Neural cell (in vitro differentiated cells): Measurements from ENCODE around the gene HGF. TPM values are rescaled to one million over a fixed set of nuclear protein-coding genes. Genes with fewer than 3 reads are reported as not detected.

ENCODE experiments used
- H2AFZ ChIP-seq: fragments of 200-600, 300-800 bp; sonication (generic), shearing (Covaris generic); 2 replicates; pipeline ENCODE4 v1.6.0; 2014; ENCODE audit warnings: low read depth, mild to moderate bottlenecking, antibody characterized with exemption, low read length, moderate library complexity
- H3F3A ChIP-seq: fragments of 200-600 bp; shearing (Covaris generic); 2 replicates; pipeline ENCODE4 v1.6.1; 2016; ENCODE audit warnings: mild to moderate bottlenecking, moderate library complexity, mixed read lengths, antibody characterized with exemption, low read length; ENCODE audit not compliant: insufficient read depth, poor library complexity, severe bottlenecking
- H3K27ac ChIP-seq: fragments of 200-600, 300-800 bp; sonication (generic), shearing (Covaris generic); 2 replicates; pipeline ENCODE4 v1.5.1; 2014; ENCODE audit warnings: mild to moderate bottlenecking, low read length, moderate library complexity
- H3K27me3 ChIP-seq: fragments of 300-800, 200-600 bp; sonication (generic), shearing (Covaris generic); 2 replicates; pipeline ENCODE4 v1.6.0; 2014; ENCODE audit warnings: mild to moderate bottlenecking, low read depth, low read length, moderate library complexity; ENCODE audit not compliant: insufficient read depth
- H3K36me3 ChIP-seq: fragments of 300-800, 200-600 bp; sonication (generic), shearing (Covaris generic); 2 replicates; pipeline ENCODE4 v1.5.1; 2014; ENCODE audit warnings: mild to moderate bottlenecking, antibody characterized with exemption, low read length, moderate library complexity; ENCODE audit not compliant: insufficient read depth
- H3K4me2 ChIP-seq: fragments of 300-800, 200-600 bp; sonication (generic), shearing (Covaris generic); 2 replicates; pipeline ENCODE4 v1.6.0; 2014; ENCODE audit warnings: mild to moderate bottlenecking, low read length
- H3K4me3 ChIP-seq: fragments of 300-800, 200-600 bp; sonication (generic), shearing (Covaris generic); 2 replicates; pipeline ENCODE4 v1.5.1; 2014; ENCODE audit warnings: mild to moderate bottlenecking, low read length, moderate library complexity
- H3K79me2 ChIP-seq: fragments of 200-600 bp; shearing (Covaris generic); replicated peaks from 2 replicates; pipeline ENCODE4 v1.6.0; 2014; ENCODE audit warnings: mild to moderate bottlenecking, low read length, moderate library complexity; ENCODE audit not compliant: insufficient read depth
- H3K9ac ChIP-seq: fragments of 300-800, 200-600 bp; sonication (generic), shearing (Covaris generic); 2 replicates; pipeline ENCODE4 v1.6.1; 2016; ENCODE audit warnings: mild to moderate bottlenecking, low read length, mixed read lengths
- H3K9me2 ChIP-seq: fragments of 200-600 bp; shearing (Covaris generic); 2 replicates; pipeline ENCODE4 v1.6.1; 2016; ENCODE audit warnings: mild to moderate bottlenecking, low read length, mixed read lengths; ENCODE audit not compliant: insufficient read depth
- H3K9me3 ChIP-seq: fragments of 200-600, 300-800 bp; sonication (generic), shearing (Covaris generic); 2 replicates; pipeline ENCODE4 v1.6.1; 2016; ENCODE audit warnings: mild to moderate bottlenecking, mixed run types, low read length, moderate library complexity, mixed read lengths
- H4K20me1 ChIP-seq: fragments of 200-600 bp; shearing (Covaris generic); 2 replicates; pipeline ENCODE4 v1.6.1; 2016; ENCODE audit warnings: mild to moderate bottlenecking, mixed run types; ENCODE audit not compliant: insufficient read depth
- EP300 ChIP-seq: fragments of 450-650 bp; conservative IDR thresholded peaks from 2 replicates; pipeline ENCODE4 v1.6.1; 2014; ENCODE audit warnings: antibody characterized with exemption, mild to moderate bottlenecking, moderate library complexity; ENCODE audit not compliant: poor library complexity, severe bottlenecking
- MXI1 ChIP-seq: fragments of 450-650 bp; conservative IDR thresholded peaks from 2 replicates; pipeline ENCODE4 v1.6.1; 2014; ENCODE audit warnings: antibody characterized with exemption, mild to moderate bottlenecking; ENCODE audit not compliant: poor library complexity, severe bottlenecking
- POLR2AphosphoS5 ChIP-seq: IDR thresholded peaks from 2 replicates; pipeline ENCODE4 v1.6.1; 2012
- RAD21 ChIP-seq: fragments of 450-650 bp; conservative IDR thresholded peaks from 2 replicates; pipeline ENCODE4 v1.6.1; 2014; ENCODE audit warnings: antibody characterized with exemption, mild to moderate bottlenecking, moderate library complexity
- SMC3 ChIP-seq: fragments of 450-650 bp; conservative IDR thresholded peaks from 2 replicates; pipeline ENCODE4 v1.6.1; 2014; ENCODE audit warnings: antibody characterized with exemption, mild to moderate bottlenecking, moderate library complexity; ENCODE audit not compliant: poor library complexity
- TAF1 ChIP-seq: IDR thresholded peaks from 2 replicates; pipeline ENCODE4 v1.6.1; 2012; ENCODE audit warnings: low read depth
- polyA plus RNA-seq: library from polyadenylated mRNA; depleted of rRNA; stranded (reverse); fragments of >200 nt; gene quantifications from 2 replicates; pipeline ENCODE4 v1.2.3, GENCODE V29; 2014
- TF ChIP-seq, protein P1 (sequence below): fragments of 450-650 bp; IDR thresholded peaks from 2 replicates; pipeline ENCODE4 v1.5.1; 2014; ENCODE audit warnings: antibody characterized with exemption, mild to moderate bottlenecking, moderate library complexity; ENCODE audit not compliant: poor library complexity, severe bottlenecking

Gene HGF
- polyA plus RNA-seq, 1 donor from 2014 or later = not detected

GRCh38 chr7:81655271-81655670 is 114.6 kb downstream of the HGF start:
- Histone ChIP-seq H3K9ac (no peak overlapping the region), H3K4me3 (no peak overlapping the region), H3K9me2 (no peaks in the 10 kb centered on the region), H3K9me3 (peaks cover 7% of the 10 kb centered on the region), H4K20me1 (no peaks in the 10 kb centered on the region), H3K4me2 (no peak overlapping the region), H3F3A (no peaks in the 10 kb centered on the region), H3K79me2 (no peaks in the 10 kb centered on the region), H3K27ac (no peak overlapping the region), H3K27me3 (no peaks in the 10 kb centered on the region), H3K36me3 (no peaks in the 10 kb centered on the region), H2AFZ (no peak overlapping the region)
- no peak for TF ChIP-seq MXI1
- TF ChIP-seq, protein P1, sequence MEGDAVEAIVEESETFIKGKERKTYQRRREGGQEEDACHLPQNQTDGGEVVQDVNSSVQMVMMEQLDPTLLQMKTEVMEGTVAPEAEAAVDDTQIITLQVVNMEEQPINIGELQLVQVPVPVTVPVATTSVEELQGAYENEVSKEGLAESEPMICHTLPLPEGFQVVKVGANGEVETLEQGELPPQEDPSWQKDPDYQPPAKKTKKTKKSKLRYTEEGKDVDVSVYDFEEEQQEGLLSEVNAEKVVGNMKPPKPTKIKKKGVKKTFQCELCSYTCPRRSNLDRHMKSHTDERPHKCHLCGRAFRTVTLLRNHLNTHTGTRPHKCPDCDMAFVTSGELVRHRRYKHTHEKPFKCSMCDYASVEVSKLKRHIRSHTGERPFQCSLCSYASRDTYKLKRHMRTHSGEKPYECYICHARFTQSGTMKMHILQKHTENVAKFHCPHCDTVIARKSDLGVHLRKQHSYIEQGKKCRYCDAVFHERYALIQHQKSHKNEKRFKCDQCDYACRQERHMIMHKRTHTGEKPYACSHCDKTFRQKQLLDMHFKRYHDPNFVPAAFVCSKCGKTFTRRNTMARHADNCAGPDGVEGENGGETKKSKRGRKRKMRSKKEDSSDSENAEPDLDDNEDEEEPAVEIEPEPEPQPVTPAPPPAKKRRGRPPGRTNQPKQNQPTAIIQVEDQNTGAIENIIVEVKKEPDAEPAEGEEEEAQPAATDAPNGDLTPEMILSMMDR = no peak

GRCh38 chr7:81652225-81652624 is 117.6 kb downstream of the HGF start:
- Histone ChIP-seq H3K79me2 (no peaks in the 10 kb centered on the region), H3K4me3 (no peak overlapping the region), H3K9ac (no peak overlapping the region), H3K9me2 (no peaks in the 10 kb centered on the region), H3K4me2 (no peak overlapping the region), H4K20me1 (no peaks in the 10 kb centered on the region), H3K27ac (no peak overlapping the region), H2AFZ (no peak overlapping the region), H3K36me3 (no peaks in the 10 kb centered on the region), H3F3A (no peaks in the 10 kb centered on the region), H3K27me3 (no peaks in the 10 kb centered on the region), H3K9me3 (peaks cover 7% of the 10 kb centered on the region)
- TF ChIP-seq SMC3 (no peak), TAF1 (no peak), EP300 (no peak), POLR2AphosphoS5 (no peak), MXI1 (no peak), RAD21 (no peak)
